HL-60/S4 (cell line): ENCODE results near the gene TBC1D5.
"Not testable (repeated sequence)": the region's sequence is repeated elsewhere in the genome, so short reads cannot be mapped to it uniquely, and the experiment has no call there.

Experiments
- in situ Hi-C: fragments of 300-500 bp; cut with MboI; formaldehyde crosslinking; loops from 2 replicates; pipeline ENCODE4 v1.14.3; 2022; ENCODE audit warnings: low sequenced_read_pairs

The TBC1D5 gene

DNA sequence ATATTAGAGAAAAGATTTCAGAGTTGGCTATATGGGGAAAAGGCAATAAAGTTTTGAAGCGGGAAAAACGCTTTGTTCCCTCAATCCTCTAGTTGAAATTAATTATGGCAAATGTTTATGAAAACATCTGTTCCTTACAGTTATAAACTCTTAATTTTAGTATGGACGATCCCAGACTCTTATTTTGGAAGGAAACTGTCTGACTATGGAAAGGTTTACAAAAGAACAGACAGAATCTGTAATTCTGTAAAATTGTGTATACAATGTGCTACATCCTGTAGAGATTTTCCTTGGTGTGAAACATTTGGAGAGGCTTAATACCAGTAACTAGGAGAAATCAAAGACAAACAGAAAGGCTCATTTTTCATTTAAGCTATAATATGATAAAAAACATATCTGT, 311.8 kb downstream of the TBC1D5 start:
- in situ Hi-C loops = loop anchor here (10.0 kb wide), 1 partner anchor 414 kb away; no protein-coding TSS in a partner anchor

DNA sequence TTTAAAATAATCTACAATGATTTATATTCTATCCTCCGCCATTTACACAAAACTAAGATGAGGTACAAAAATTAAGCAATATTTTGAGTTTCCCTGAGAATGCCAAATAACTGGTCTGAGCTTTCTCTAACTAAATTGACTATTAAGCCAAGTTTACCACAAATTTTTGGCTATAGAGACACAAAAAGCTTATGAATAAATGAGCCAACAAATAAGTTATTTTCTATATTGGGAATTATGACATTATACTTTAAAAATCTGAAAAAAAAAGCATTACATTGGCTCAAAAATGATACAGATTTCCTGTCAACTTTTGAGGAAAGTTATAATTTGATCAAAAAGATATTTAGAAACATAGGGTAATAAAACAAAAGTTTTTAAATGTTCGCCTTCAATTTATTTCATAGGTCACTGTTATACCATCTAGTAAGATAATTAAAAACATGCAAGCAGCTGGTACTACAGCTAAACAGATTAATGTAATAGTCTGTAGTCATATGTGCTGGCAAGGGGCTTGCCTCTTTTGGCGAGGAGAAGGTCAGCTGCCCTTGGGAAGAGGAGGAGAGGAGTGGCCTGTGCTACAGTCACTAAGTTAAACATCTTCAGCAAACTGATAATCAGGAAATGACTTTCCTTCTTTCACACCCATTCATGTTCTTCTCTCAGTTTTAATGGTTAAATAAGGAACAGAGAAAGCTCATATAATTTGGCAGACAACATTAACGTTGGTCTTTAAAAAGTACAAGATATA, 318.5 kb downstream of the TBC1D5 start:
- in situ Hi-C loops = loop anchor here (25.0 kb wide), 3 partner anchors 162 to 812 kb away; partner anchors contain the start of gene DAZL

DNA sequence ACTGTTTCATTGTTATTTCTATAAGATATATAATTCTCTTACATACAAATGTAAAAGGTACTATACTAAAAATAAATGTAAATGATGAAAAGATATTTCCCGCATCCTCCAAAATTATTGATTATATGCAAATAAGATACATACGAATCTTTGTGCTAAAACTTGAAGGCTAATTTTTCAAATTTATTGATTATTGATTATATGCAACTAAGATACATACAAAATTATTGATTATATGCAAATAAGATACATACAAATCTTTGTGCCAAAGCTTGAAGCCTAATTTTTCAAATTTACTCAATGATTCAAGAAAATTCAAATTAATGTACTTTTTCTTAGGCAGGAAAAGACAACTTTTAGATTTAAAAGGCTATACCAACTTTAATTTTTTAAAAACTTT, 319.8 kb downstream of the TBC1D5 start:
- in situ Hi-C loops = loop anchor here (25.0 kb wide), 3 partner anchors 160 to 810 kb away; partner anchors contain the start of gene DAZL

DNA sequence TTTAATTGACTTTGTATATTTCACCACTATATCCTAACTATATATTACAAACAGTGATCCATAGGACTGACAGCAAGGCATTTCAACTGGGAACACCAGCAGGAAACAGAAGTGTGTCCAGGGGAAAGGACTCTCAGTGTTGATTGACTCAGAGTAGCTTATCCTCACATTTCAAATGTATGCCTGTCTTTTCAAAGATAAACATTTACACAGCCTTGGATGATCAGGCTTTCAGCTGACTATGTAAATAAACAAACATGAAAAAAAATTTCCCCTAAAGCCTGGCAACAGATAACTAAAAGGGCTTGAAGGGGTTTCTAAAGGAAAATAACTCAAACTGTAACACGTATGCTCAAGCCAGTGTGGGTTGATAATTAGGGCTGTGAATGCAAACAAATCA, 321.8 kb downstream of the TBC1D5 start:
- in situ Hi-C loops = loop anchor here (25.0 kb wide), 3 partner anchors 158 to 808 kb away; partner anchors contain the start of gene DAZL

DNA sequence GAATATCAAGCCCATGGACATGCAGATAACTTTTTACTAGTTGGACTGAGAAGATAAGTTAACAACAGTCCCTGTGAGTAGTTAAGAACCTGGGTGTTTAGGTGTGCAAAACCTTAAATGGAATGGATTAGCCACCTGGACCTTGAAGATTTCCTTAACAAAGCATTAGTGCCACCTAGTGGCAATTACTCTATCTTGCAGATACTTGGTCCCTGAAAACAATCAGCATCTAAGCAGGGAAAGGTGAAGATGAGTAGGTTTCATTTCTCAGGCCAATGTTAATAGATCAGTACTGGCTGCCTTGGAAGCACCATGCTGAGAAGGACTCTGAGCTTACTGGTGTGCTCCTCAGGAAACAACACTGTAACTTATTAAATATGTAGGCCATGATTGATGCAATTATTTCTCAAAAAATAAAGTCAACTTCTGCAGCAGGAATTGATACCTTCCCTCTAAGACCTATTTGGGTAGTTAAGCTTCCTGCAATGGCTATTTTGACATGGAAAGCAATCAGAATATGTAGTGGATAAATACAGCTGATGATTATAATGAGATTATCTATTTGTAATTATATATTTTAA, 329.4 kb downstream of the TBC1D5 start:
- in situ Hi-C loops = loop anchor here (25.0 kb wide), 3 partner anchors 151 to 801 kb away; partner anchors contain the start of gene DAZL

DNA sequence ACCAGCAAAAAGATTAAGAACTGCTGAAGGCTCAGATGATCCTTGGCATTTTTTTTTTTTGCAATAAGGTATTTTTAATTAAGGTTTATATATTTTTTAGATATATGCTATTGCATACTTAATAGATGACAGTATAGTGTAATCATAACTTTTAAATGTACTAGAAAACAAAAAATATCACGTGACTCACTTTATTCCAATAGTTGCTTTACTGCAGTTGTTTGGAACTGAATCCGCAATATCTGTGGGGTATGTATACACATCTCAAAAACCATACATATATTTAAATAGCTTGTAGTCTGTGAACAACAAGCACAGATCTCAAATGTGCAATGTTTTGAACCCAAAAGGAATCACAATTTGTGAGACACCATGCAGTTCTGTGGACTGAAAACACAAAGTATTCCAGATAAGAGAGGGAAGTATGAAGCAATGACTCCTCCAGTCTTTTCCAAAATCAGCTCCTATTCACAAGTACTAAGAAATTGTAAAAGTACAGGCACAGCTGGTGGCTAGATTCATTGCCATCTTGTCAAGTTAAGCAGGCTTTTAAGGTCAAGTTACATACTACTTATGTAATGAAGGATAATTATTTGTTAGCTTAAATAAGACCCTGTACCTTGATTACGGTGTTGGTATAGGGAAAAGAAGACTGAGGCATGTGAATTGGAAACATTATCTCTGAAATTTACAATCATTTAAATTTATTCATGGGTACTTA, 331.1 kb downstream of the TBC1D5 start:
- in situ Hi-C loops = loop anchor here (25.0 kb wide), 3 partner anchors 149 to 799 kb away; partner anchors contain the start of gene DAZL

DNA sequence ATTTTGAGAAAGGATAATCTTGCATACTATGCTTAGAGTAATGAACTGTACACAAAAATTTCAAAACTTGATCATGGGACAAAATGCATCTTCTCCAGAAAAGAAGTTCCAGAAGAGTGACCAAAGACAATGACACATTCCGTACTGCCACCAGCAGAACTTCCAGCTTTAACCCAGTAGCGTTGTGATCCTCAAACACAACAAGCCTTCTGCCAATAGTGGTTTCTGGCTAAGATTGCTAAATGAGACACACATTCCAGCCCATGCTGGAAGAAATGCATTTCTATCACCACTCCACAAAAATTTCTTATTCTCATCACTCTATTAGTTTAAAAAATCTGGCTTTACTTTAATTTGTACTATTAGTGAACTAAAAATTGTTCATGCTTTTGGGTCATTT, 334.9 kb downstream of the TBC1D5 start:
- in situ Hi-C loops = loop anchor here (25.0 kb wide), 3 partner anchors 145 to 795 kb away; partner anchors contain the start of gene DAZL

DNA sequence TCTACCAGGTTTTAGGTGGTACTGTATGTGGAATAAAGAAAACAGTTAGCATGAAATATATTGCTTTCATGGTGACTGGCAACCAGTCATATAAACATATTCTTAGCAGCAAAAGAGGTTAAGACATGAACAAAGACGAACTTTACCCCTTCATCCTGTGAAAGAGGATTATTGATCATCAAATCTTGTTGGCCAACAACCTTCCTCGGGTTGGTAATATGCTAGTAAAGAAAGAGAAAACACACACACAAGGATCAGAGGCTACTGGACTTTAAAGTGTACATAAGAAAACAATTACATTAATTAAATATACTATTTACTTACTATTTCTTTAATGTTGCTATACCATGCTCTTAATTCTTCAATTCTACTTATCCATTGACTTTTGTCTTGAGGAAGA, 337.9 kb downstream of the TBC1D5 start:
- in situ Hi-C loops = loop anchor here (25.0 kb wide), 3 partner anchors 142 to 792 kb away; partner anchors contain the start of gene DAZL

DNA sequence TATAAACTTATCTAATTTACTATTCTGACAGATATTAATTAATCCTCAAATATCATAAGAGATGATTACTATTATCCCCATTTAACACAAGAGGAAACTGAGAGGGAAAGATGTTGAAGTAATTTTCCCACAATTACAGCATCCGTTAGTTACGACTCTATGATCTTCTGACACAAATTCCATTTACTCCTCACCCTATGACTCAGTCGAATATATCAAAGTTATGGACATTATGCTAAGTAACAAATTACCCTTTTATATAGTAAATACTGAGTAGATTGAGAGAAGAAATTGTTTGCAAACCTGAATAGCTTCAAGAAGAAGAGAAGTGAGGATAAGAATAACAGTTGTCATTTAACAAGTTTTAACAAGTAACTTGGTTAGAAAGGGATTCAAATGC, 340.0 kb downstream of the TBC1D5 start:
- in situ Hi-C loops = loop anchor here (25.0 kb wide), 3 partner anchors 140 to 790 kb away; partner anchors contain the start of gene DAZL

DNA sequence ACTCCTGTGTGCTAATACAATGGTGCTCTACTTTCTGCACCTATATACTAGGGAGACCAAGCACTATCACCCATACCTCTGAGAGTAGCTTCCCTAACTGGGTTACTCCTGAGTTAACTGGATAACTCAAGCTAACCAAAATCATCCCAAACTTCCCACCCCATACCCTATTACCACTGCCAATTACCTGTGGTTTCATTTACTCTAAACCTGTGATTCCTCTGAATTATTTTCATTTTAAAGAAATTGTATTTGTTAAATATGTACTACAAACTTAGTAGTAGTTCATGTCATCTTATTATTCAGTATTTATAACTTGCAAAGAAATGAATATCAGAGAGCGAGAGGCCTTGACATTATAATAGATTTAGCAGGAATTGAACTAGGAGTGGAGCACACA, 340.5 kb downstream of the TBC1D5 start:
- in situ Hi-C loops = loop anchor here (25.0 kb wide), 3 partner anchors 140 to 790 kb away; partner anchors contain the start of gene DAZL

DNA sequence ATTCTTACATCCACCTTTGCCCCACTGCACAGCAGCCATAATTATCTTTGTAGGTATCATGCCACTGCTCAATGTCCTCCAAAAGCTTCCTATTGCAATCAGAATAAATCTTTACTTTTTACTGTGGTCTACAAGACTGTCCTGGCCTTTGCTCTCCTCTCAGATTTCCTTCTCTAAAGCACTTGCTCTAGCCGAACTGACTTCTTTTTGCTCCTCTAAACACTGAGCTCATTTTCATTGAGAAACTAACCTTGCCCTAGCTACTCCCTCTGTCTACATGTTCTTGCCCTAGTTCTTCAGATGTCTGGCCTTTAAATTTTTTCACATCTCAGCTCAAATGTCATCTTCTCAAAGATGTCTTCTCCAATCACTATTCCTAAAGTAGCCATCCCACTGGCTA, 342.8 kb downstream of the TBC1D5 start:
- in situ Hi-C loops = no loop called here

DNA sequence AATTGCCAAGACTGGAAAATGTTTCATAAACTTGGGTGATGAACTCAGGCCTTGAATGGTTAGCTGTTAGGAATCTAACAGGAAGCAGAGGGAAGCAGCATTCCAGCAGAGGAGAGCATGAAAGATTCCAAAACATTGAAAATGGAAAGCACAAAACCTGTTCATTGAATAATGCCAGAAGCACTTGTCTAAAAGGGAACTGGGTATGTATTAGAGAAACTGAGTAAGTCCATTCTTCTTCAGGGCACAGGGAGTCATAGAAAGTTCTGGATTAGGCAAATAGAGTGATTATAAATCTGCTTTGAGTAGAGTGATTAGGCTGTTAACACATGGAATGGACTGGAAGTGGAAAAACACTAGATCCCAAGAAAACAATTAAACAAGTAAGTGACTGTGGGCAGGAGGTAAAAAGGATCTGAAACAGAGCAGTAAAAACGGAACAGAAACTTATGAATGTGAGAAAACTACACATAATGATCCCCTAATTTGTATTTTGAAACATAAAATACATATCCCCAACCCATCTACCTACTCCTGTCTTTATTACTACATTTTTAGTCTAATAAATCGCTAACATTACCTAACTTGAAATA, 343.4 kb downstream of the TBC1D5 start:
- in situ Hi-C loops = no loop called here

DNA sequence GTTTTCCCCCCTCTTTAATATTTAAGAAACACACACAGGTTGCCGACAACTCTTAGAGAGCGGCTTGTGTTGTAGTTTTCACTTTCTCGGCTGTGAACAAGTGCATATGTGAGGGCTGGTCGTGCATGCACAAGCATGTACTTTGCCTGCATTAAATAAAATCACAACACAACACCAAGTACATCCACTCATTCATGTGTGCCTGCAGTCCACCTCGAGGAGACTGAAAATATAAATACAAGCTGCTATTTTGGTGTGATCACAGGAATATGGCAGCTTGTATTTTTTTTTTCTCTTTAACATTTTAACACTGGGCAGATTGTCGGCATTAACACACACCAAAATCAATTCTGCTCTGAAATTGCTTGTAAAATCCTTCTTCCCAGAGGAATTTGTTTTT, 346.4 kb downstream of the TBC1D5 start:
- in situ Hi-C loops = no loop called here

DNA sequence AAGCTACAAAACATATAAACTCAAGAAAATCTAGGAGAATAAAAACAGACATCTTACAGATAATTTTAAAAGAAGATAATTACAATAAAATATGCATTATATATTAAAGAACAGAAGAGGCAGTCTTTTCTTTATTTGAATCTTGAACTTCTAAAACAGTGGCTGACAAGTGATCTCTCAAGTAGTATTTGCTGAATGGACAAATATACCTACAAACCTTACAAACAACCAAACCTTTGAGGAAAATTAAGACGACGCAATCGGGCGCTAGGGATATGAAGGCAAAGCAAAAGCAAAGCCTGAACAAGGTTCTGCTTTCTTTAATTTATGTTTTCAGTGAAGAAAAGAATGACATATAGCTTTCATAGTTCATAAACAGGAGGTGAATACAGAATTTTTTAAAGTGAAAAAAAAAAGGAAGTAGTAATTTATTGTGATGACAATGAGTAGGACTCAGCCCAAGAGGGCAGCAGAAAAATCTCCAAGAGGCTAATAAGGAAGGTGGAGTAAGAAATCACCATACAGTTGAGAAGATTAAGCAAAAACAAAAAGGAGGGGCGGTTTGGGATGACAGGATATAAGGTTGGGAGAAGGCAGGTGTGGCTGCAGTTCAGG, 347.8 kb downstream of the TBC1D5 start:
- in situ Hi-C loops = no loop called here

DNA sequence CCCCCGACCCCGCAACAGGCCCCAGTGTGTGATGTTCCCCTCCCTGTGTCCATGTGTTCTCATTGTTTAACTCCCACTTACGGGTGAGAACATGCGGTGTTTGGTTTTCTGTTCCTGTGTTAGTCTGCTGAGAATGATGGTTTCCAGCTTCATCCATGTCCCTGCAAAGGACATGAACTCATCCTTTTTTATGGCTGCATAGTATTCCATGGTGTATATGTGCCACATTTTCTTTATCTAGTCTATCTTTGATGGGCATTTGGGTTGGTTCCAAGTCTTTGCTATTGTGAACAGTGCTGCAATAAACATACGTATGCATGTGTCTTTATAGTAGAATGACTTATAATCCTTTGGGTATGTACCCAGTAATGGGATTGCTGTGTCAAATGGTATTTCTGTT, 349.9 kb downstream of the TBC1D5 start:
- in situ Hi-C loops = not testable (repeated sequence)

DNA sequence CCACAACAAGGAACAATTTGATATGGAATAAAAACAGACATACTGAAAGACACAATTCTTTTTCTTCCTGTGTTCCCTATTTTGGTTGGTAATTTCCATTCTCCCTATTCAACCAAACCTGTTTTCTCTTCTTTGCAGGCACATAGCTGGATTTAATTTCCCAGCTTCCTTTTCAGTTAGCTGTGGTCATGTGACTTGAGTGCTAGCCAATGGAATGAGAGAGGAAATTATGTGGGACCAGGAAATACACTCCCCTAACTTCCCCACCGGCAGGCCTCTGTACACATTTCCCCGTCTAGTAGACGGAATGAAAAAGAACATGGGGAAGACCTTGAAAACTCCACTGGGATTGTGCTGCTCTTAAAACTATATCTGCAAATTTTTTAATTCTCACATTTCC, 351.6 kb downstream of the TBC1D5 start:
- in situ Hi-C loops = no loop called here

DNA sequence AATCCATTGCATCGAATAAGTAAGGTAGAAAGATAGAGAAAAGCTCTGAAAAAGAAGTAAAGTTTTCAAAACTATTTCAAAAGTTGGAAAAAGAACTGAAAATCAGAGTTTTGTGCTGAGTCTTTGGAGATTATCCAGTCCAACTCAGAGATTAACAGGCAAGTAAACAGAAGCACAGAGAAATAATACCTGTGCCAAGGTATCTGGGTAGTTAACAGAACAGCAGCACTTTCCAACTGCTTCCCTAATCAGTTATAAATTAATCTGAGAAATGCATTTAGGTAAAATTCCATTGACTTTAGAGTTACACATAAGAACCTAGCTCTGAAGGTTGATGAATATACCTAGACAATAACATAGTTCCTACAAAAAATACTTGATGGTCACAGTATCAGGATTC, 355.3 kb downstream of the TBC1D5 start:
- in situ Hi-C loops = no loop called here

DNA sequence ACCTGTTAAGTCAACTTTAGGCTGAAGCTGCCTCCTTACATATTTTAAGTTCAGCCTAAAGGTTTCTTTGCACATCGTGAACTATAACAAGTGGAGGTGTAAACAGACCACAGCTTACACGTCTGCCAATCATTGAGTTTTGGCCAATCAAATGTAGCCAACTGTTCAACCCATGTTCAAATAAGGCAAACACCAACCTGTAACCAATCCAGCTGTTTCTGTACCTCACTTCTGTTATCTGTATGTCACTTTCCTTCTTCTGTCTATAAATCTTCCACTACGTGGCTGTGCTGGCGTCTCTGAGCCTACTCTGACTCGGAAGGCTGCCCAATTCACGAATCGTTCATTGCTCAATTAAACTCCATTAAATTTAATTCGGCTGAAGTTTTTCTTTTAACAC, 356.0 kb downstream of the TBC1D5 start:
- in situ Hi-C loops = no loop called here

DNA sequence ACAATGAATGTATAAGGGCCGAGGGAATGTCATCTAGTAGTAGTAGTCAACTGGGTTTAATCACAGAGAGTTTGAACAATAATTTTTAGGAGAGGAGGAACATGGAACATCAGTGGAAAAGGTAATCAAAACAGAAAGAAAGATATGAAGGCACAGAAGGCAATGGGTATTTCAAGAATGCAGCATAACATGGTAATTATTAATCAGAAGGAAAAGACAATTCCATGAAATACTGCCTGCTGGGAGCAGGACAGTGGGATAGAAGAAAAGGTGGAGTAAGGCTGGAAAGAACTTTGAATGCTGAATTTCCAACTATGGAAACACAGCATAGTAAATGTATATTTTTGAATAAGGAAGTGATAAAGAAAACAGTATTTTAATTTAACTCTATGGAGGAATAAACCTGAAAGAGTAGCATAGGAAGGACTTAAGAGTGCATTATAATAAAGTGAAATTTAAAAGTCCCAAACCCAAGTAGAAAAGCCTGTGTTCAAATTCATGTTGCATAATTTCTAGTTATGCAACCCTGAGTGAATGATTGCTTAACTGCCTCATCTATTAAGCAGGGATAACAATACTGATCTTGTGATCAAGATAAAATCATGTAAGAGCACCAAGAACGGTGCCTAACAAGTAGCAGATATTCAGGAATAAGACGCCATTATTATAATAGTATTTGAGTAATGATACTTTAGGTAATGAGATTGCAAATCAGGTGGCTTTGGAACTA, 357.7 kb downstream of the TBC1D5 start:
- in situ Hi-C loops = no loop called here

DNA sequence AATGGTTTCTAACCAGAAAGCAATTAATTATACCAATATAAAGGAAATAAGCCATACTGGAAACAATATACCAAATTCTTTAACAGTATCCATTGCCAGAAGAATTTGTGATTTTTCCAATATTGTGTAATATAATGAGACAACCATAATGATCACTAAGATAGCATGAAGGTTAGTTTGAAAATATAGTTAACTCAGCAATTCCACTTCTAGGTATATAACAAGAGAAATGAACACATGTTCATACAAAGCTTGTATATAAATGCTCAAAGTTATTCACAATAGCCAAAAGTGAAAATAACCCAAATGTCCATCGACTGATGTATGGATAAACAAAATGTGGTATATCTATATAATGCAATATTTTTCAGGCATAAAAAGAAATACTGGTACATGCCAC, 369.1 kb downstream of the TBC1D5 start:
- in situ Hi-C loops = no loop called here
